22Rv1 (cell line): Measurements from ENCODE around the gene SREBF1.

ENCODE experiments used
- CTCF ChIP-seq: fragments of 450-650 bp; IDR thresholded peaks from 2 replicates; pipeline ENCODE4 v1.5.1; 2017; ENCODE audit warnings: mild to moderate bottlenecking
- ZFX ChIP-seq: fragments of 450-650 bp; IDR thresholded peaks from 2 replicates; pipeline ENCODE4 v1.6.1; 2017; ENCODE audit warnings: antibody characterized with exemption, borderline replicate concordance

DNA sequence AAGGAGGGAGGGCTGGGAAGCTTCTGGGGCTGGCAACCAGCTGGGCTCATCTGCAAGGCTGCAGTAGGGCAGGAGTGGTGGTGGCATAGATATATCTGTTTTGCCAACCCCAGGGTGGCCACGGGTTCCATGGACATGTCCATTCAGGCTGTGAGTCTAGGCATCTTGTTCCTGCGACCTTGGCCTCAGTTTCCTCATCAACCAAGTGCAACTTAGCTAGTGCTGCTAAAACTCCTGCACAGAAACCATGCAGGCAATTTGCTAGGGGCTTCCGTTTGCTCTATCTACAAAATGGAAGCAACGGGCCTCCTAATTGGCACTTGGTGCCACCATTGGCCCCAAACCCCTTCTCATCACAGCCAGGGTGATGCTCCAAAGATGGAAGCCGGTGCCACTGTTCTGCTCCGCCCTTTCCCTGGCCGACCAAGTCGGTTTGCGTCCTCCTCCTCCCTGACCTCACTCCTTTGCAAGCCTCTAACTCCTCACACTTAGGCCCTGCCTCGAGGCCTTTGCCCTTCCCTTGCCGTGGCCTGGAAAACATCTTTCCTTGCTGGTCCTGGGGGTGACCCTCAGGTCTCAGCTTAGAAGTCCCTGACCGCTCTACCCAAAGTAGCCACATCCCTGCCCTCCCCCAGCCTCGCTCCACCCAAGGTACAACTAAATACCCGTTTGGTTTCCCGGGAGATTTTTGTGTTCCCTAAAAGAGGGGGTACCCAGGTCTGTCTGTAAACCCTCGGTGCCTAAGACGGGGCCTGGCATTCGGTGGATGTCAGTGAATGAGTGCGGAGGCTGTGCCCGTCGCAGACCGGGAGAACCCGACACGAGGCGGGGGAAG is 1.2 kb downstream of the SREBF1 start:
- TF ChIP-seq CTCF (no peak), ZFX (no peak)
